PFSK-1 (cell line): ENCODE measurements around the gene HRC.

Experiments
- FOXP2 ChIP-seq: optimal IDR thresholded peaks from 2 replicates; pipeline ENCODE3; 2011; ENCODE audit warnings: borderline replicate concordance, control low read depth, inconsistent platforms; ENCODE audit not compliant: insufficient read depth; ENCODE audit errors: extremely low read length, extremely low read depth
- POLR2AphosphoS5 ChIP-seq: IDR thresholded peaks from 2 replicates; pipeline ENCODE4 v1.6.1; 2012; ENCODE audit warnings: low read depth, mild to moderate bottlenecking, control low read depth, low read length, moderate library complexity
- SIN3A ChIP-seq: IDR thresholded peaks from 2 replicates; pipeline ENCODE4 v1.6.1; 2012; ENCODE audit warnings: mild to moderate bottlenecking, low read length, moderate library complexity, borderline replicate concordance; ENCODE audit not compliant: insufficient read depth
- TAF1 ChIP-seq: IDR thresholded peaks from 2 replicates; pipeline ENCODE4 v1.6.1; 2012; ENCODE audit warnings: low read length, control low read depth, borderline replicate concordance; ENCODE audit not compliant: insufficient read depth
- TF ChIP-seq, protein P1 (sequence below), 2 experiments: IDR thresholded peaks; 2 replicates each; pipeline versions ENCODE4 v1.6.1 to v1.8.0; 2011 to 2012; ENCODE audit warnings: low read depth in 2 of 2, low read length in 2 of 2, control low read depth in 1 of 2, inconsistent platforms in 1 of 2, mild to moderate bottlenecking in 1 of 2, moderate library complexity in 1 of 2; ENCODE audit not compliant: insufficient read depth in 1 of 2

The HRC gene

GRCh38 chr19:49116544-49116943 is 38.7 kb downstream of the HRC start:
- TF ChIP-seq FOXP2 (no peak), SIN3A (no peak), TAF1 (no peak), POLR2AphosphoS5 (no peak)
- TF ChIP-seq, protein P1, sequence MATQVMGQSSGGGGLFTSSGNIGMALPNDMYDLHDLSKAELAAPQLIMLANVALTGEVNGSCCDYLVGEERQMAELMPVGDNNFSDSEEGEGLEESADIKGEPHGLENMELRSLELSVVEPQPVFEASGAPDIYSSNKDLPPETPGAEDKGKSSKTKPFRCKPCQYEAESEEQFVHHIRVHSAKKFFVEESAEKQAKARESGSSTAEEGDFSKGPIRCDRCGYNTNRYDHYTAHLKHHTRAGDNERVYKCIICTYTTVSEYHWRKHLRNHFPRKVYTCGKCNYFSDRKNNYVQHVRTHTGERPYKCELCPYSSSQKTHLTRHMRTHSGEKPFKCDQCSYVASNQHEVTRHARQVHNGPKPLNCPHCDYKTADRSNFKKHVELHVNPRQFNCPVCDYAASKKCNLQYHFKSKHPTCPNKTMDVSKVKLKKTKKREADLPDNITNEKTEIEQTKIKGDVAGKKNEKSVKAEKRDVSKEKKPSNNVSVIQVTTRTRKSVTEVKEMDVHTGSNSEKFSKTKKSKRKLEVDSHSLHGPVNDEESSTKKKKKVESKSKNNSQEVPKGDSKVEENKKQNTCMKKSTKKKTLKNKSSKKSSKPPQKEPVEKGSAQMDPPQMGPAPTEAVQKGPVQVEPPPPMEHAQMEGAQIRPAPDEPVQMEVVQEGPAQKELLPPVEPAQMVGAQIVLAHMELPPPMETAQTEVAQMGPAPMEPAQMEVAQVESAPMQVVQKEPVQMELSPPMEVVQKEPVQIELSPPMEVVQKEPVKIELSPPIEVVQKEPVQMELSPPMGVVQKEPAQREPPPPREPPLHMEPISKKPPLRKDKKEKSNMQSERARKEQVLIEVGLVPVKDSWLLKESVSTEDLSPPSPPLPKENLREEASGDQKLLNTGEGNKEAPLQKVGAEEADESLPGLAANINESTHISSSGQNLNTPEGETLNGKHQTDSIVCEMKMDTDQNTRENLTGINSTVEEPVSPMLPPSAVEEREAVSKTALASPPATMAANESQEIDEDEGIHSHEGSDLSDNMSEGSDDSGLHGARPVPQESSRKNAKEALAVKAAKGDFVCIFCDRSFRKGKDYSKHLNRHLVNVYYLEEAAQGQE (IDR thresholded peaks at IDR 0.05; ENCODE audit: insufficient read depth in 1 of 2, low read depth in 2 of 2, low read length in 2 of 2) = no peak

- TF ChIP-seq, protein P1 (IDR thresholded peaks at IDR 0.05; ENCODE audit: insufficient read depth in 1 of 2, low read depth in 2 of 2, low read length in 2 of 2) = no peak
- TF ChIP-seq SIN3A = no peak
- no peak for TF ChIP-seq POLR2AphosphoS5
- TF ChIP-seq FOXP2 = no peak
Observed at GRCh38 chr19:49114630-49115363, 40.4 kb downstream of the HRC start.

DNA sequence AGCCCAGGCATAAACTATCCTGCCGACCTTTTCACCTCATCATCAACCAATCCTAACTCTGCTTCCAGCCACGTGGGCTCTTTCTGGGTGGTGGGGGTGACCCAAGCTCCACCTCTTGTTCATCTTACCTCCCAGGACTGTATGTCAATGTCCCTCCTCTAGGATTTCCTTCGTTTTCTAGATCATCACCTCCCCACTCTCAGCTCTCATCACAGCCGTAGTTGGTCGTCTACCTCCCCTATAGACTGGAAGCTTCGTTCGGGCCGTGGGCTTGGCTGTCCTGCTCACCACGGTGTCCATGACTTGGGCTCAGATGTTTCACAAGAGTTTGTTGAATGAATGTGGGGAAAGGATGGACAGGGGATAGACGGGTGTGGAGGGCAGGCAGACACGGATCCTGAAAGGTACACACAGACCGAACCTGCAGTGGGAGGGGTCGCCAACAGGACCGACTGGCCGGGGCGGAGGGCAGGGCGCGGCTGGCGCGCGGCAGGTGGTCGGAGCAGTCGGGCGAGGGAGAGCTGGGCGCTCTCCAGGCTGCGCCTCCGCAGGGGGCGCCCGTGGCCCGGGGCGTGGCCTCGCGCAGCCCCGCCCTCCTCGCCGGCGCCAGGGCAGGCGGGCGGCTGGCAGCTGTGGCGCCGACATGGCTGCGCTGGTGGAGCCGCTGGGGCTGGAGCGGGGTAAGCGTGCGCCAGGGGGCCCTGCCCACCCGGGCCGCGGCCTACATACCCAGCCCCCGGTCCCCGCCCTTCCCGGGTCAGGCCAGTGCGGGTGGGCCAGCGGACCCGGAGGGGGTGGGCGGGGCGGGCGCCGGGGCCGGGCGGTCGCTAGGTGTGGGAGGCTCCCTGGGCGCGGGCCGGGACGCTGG is 41.2 kb downstream of the HRC start, which contains the start of gene LIN7B:
TSS of gene LIN7B (plus strand) at position 609 of the 868 bp plus-strand sequence. CDS start at position 644, 35 bp downstream.
- no peak for TF ChIP-seq TAF1
- peak; percentile 30; the same call in 1 of the 2 replicates for TF ChIP-seq POLR2AphosphoS5

- TF ChIP-seq, protein P1 (IDR thresholded peaks at IDR 0.05; ENCODE audit: insufficient read depth in 1 of 2, low read depth in 2 of 2, low read length in 2 of 2) = no peak
- TF ChIP-seq SIN3A = no peak
- TF ChIP-seq TAF1 = no peak
- no peak for TF ChIP-seq FOXP2
- no peak for TF ChIP-seq POLR2AphosphoS5
Observed at GRCh38 chr19:49111218-49111998, 43.8 kb downstream of the HRC start.

DNA sequence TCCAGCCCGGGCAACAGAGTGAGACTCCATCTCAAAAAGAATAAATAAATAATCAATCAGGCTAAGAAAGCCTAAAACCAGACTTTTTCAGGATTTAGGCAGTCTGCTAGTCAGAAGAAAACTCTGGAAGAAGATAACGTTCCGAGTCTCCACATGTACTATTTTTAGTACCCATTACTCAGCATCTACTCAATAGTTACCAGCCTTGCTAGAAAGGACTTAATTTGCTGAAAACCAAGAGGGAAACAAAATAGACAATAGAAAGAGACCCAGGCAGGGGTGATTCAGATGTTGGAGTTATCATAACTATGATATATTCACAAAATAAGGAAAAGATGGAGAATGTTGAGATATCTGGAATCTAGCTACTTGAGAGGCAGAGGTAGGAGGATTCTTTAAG is 44.6 kb downstream of the HRC start:
- TF ChIP-seq TAF1 = no peak
- no peak for TF ChIP-seq FOXP2
- no peak for TF ChIP-seq SIN3A
- no peak for TF ChIP-seq POLR2AphosphoS5
- TF ChIP-seq, protein P1 (IDR thresholded peaks at IDR 0.05; ENCODE audit: insufficient read depth in 1 of 2, low read depth in 2 of 2, low read length in 2 of 2) = no peak
